ENCODE results near the gene MME.
"Not testable (repeated sequence)": the region's sequence is repeated elsewhere in the genome, so short reads cannot be mapped to it uniquely, and the experiment has no call there.

Gene MME

GRCh38 chr3:155111971-155112370, 31.9 kb downstream of the MME start:
- H2BK15ac ChIP-seq (ENCODE audit: low read depth, poor library complexity, severe bottlenecking), result no peak overlapping the region
- peaks cover 2% of the 10 kb centered on the region for H3K79me1 ChIP-seq (replicated peaks; ENCODE audit: low read length, poor library complexity, severe bottlenecking)
- H2BK120ac ChIP-seq (ENCODE audit: low read depth, low read length), result no peak overlapping the region
- no peak overlapping the region for H3K27ac ChIP-seq (ENCODE audit: low read length, poor library complexity, severe bottlenecking)
- H3K4ac ChIP-seq (ENCODE audit: low read depth in 1 of 2, low read length in 2 of 2), result no peak overlapping the region
- DNase-seq, result no peak
- H4K91ac ChIP-seq (ENCODE audit: low read length), result no peak overlapping the region
- no peak overlapping the region for H2AK5ac ChIP-seq (ENCODE audit: low read length, severe bottlenecking)
- H3K4me3 ChIP-seq (ENCODE audit: insufficient read depth in 1 of 2, low read depth in 1 of 2, low read length in 2 of 2), result no peak overlapping the region
- no peak overlapping the region for H3K4me2 ChIP-seq (ENCODE audit: low read length, poor library complexity, severe bottlenecking)
- H2BK12ac ChIP-seq (ENCODE audit: low read length in 2 of 2), result no peak overlapping the region
- H3K27me3 ChIP-seq (ENCODE audit: control insufficient read depth in 1 of 2, insufficient read depth in 1 of 2, low read length in 2 of 2), result no peaks in the 10 kb centered on the region
- H3K9ac ChIP-seq (ENCODE audit: low read length), result no peak overlapping the region
- no peak overlapping the region for H3K23ac ChIP-seq (ENCODE audit: low read length in 2 of 2)
- no peak overlapping the region for H2BK5ac ChIP-seq (ENCODE audit: low read depth, low read length, poor library complexity, severe bottlenecking)
- no peak overlapping the region for H3K14ac ChIP-seq (ENCODE audit: low read length in 2 of 2)
- H3K36me3 ChIP-seq (ENCODE audit: control insufficient read depth in 1 of 2, insufficient read depth in 2 of 2, low read depth in 1 of 2, low read length in 2 of 2), result peaks cover 0 to 93% of the 10 kb centered on the region in 2 experiments
- no peak overlapping the region for H4K8ac ChIP-seq (ENCODE audit: low read length)
- no peak overlapping the region for H2AFZ ChIP-seq (ENCODE audit: low read depth, low read length)
- no peaks in the 10 kb centered on the region for H3K4me1 ChIP-seq (ENCODE audit: control insufficient read depth, insufficient read depth, low read depth, low read length)
- H3K18ac ChIP-seq (ENCODE audit: low read depth in 1 of 2, low read length in 2 of 2), result no peak overlapping the region
- 52% methylated on average over 2 of the region's 4 CpGs for WGBS
- peaks cover 3% of the 10 kb centered on the region for H3K9me3 ChIP-seq (ENCODE audit: control insufficient read depth, low read length)

GRCh38 chr3:155112661-155113389, 32.7 kb downstream of the MME start:
- WGBS, result 100% methylated on average over 5 of the region's 5 CpGs
- H4K8ac ChIP-seq (ENCODE audit: low read length), result no peak overlapping the region
- no peak overlapping the region for H3K4ac ChIP-seq (ENCODE audit: low read depth in 1 of 2, low read length in 2 of 2)

DNA sequence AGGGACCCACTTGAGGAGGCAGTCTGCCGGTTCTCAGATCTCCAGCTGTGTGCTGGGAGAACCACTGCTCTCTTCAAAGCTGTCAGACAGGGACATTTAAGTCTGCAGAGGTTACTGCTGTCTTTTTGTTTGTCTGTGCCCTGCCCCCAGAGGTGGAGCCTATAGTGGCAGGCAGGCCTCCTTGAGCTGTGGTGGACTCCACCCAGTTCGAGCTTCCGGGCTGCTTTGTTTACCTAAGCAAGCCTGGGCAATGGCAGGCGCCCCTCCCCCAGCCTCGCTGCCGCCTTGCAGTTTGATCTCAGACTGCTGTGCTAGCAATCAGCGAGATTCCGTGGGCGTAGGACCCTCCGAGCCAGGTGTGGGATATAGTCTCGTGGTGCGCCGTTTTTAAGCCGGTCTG, 44.6 kb downstream of the MME start:
- not testable (repeated sequence) for H3K4me3 ChIP-seq (ENCODE audit: insufficient read depth in 1 of 2, low read depth in 1 of 2, low read length in 2 of 2); DNase-seq; H4K91ac ChIP-seq (ENCODE audit: low read length); H2BK5ac ChIP-seq (ENCODE audit: low read depth, low read length, poor library complexity, severe bottlenecking); H3K23ac ChIP-seq (ENCODE audit: low read length in 2 of 2); H3K27me3 ChIP-seq (ENCODE audit: control insufficient read depth in 1 of 2, insufficient read depth in 1 of 2, low read length in 2 of 2); H3K4me2 ChIP-seq (ENCODE audit: low read length, poor library complexity, severe bottlenecking); H2AK5ac ChIP-seq (ENCODE audit: low read length, severe bottlenecking); H3K18ac ChIP-seq (ENCODE audit: low read depth in 1 of 2, low read length in 2 of 2); H3K9ac ChIP-seq (ENCODE audit: low read length); H3K4me1 ChIP-seq (ENCODE audit: control insufficient read depth, insufficient read depth, low read depth, low read length); H2BK15ac ChIP-seq (ENCODE audit: low read depth, poor library complexity, severe bottlenecking); H3K14ac ChIP-seq (ENCODE audit: low read length in 2 of 2); H4K8ac ChIP-seq (ENCODE audit: low read length); H3K9me3 ChIP-seq (ENCODE audit: control insufficient read depth, low read length); H3K79me1 ChIP-seq (replicated peaks; ENCODE audit: low read length, poor library complexity, severe bottlenecking); H2AFZ ChIP-seq (ENCODE audit: low read depth, low read length); H3K27ac ChIP-seq (ENCODE audit: low read length, poor library complexity, severe bottlenecking); H2BK12ac ChIP-seq (ENCODE audit: low read length in 2 of 2); H3K4ac ChIP-seq (ENCODE audit: low read depth in 1 of 2, low read length in 2 of 2); H2BK120ac ChIP-seq (ENCODE audit: low read depth, low read length)
- WGBS, result 0% methylated on average over 1 of the region's 14 CpGs
- H3K36me3 ChIP-seq (ENCODE audit: control insufficient read depth in 1 of 2, insufficient read depth in 2 of 2, low read depth in 1 of 2, low read length in 2 of 2), result peaks cover 0 to 43% of the 10 kb centered on the region in 2 experiments

More at GRCh38 chr3:155112661-155113389, 32.7 kb downstream of the MME start:
- H3K4me2 ChIP-seq (ENCODE audit: low read length, poor library complexity, severe bottlenecking), result no peak overlapping the region
- peaks cover 0 to 97% of the 10 kb centered on the region in 2 experiments for H3K36me3 ChIP-seq (ENCODE audit: control insufficient read depth in 1 of 2, insufficient read depth in 2 of 2, low read depth in 1 of 2, low read length in 2 of 2)
- no peaks in the 10 kb centered on the region for H3K4me1 ChIP-seq (ENCODE audit: control insufficient read depth, insufficient read depth, low read depth, low read length)
- H2BK12ac ChIP-seq (ENCODE audit: low read length in 2 of 2), result no peak overlapping the region
- no peak overlapping the region for H3K9ac ChIP-seq (ENCODE audit: low read length)
- H2AFZ ChIP-seq (ENCODE audit: low read depth, low read length), result no peak overlapping the region
- H2AK5ac ChIP-seq (ENCODE audit: low read length, severe bottlenecking), result no peak overlapping the region
- no peak overlapping the region for H2BK120ac ChIP-seq (ENCODE audit: low read depth, low read length)
- no peak overlapping the region for H4K91ac ChIP-seq (ENCODE audit: low read length)
- H2BK15ac ChIP-seq (ENCODE audit: low read depth, poor library complexity, severe bottlenecking), result no peak overlapping the region
- no peak overlapping the region for H3K4me3 ChIP-seq (ENCODE audit: insufficient read depth in 1 of 2, low read depth in 1 of 2, low read length in 2 of 2)
- H3K23ac ChIP-seq (ENCODE audit: low read length in 2 of 2), result no peak overlapping the region
- no peak overlapping the region for H3K14ac ChIP-seq (ENCODE audit: low read length in 2 of 2)
- H3K9me3 ChIP-seq (ENCODE audit: control insufficient read depth, low read length), result no peaks in the 10 kb centered on the region
- peaks cover 2% of the 10 kb centered on the region for H3K79me1 ChIP-seq (replicated peaks; ENCODE audit: low read length, poor library complexity, severe bottlenecking)
- H2BK5ac ChIP-seq (ENCODE audit: low read depth, low read length, poor library complexity, severe bottlenecking), result no peak overlapping the region
- H3K27ac ChIP-seq (ENCODE audit: low read length, poor library complexity, severe bottlenecking), result no peak overlapping the region
- no peak overlapping the region for H3K18ac ChIP-seq (ENCODE audit: low read depth in 1 of 2, low read length in 2 of 2)
- DNase-seq, result no peak
- no peaks in the 10 kb centered on the region for H3K27me3 ChIP-seq (ENCODE audit: control insufficient read depth in 1 of 2, insufficient read depth in 1 of 2, low read length in 2 of 2)

GRCh38 chr3:155129396-155129795, 49.3 kb downstream of the MME start:
- H3K9ac ChIP-seq (ENCODE audit: low read length), result no peak overlapping the region
- no peak overlapping the region for H3K4me2 ChIP-seq (ENCODE audit: low read length, poor library complexity, severe bottlenecking)
- no peak overlapping the region for H2BK15ac ChIP-seq (ENCODE audit: low read depth, poor library complexity, severe bottlenecking)
- peaks cover 0 to 84% of the 10 kb centered on the region in 2 experiments for H3K36me3 ChIP-seq (ENCODE audit: control insufficient read depth in 1 of 2, insufficient read depth in 2 of 2, low read depth in 1 of 2, low read length in 2 of 2)
- no peak overlapping the region for H3K23ac ChIP-seq (ENCODE audit: low read length in 2 of 2)
- H3K27ac ChIP-seq (ENCODE audit: low read length, poor library complexity, severe bottlenecking), result no peak overlapping the region
- H3K14ac ChIP-seq (ENCODE audit: low read length in 2 of 2), result no peak overlapping the region
- no peaks in the 10 kb centered on the region for H3K9me3 ChIP-seq (ENCODE audit: control insufficient read depth, low read length)
- H3K79me1 ChIP-seq (replicated peaks; ENCODE audit: low read length, poor library complexity, severe bottlenecking), result no peaks in the 10 kb centered on the region
- WGBS, result 80% methylated on average over 1 of the region's 2 CpGs
- no peak overlapping the region for H2BK5ac ChIP-seq (ENCODE audit: low read depth, low read length, poor library complexity, severe bottlenecking)
- H2AK5ac ChIP-seq (ENCODE audit: low read length, severe bottlenecking), result no peak overlapping the region
- H3K18ac ChIP-seq (ENCODE audit: low read depth in 1 of 2, low read length in 2 of 2), result no peak overlapping the region
- H4K8ac ChIP-seq (ENCODE audit: low read length), result no peak overlapping the region
- no peak for DNase-seq
- H4K91ac ChIP-seq (ENCODE audit: low read length), result no peak overlapping the region
- H2BK12ac ChIP-seq (ENCODE audit: low read length in 2 of 2), result no peak overlapping the region
- H3K4me3 ChIP-seq (ENCODE audit: insufficient read depth in 1 of 2, low read depth in 1 of 2, low read length in 2 of 2), result no peak overlapping the region
- no peak overlapping the region for H2AFZ ChIP-seq (ENCODE audit: low read depth, low read length)
- H3K4me1 ChIP-seq (ENCODE audit: control insufficient read depth, insufficient read depth, low read depth, low read length), result no peaks in the 10 kb centered on the region
- no peak overlapping the region for H3K4ac ChIP-seq (ENCODE audit: low read depth in 1 of 2, low read length in 2 of 2)
- H2BK120ac ChIP-seq (ENCODE audit: low read depth, low read length), result no peak overlapping the region
- no peaks in the 10 kb centered on the region for H3K27me3 ChIP-seq (ENCODE audit: control insufficient read depth in 1 of 2, insufficient read depth in 1 of 2, low read length in 2 of 2)

Measured in mesenchymal stem cell (in vitro differentiated cells and primary cell).